WTC11 (cell line): Measurements from ENCODE around the gene SLC25A39. TPM values are rescaled to one million over a fixed set of nuclear protein-coding genes. Genes with fewer than 3 reads are reported as not detected.

ENCODE experiments used
- ATAC-seq: fragments of 200-7000 bp; cut with Tn5 transposase; 2 replicates; pipeline ENCODE4 v1.10.0; 2021; ENCODE audit warnings: mild to moderate bottlenecking, moderate library complexity
- Bru-seq: library from RNA; stranded (reverse); fragments of 400-500 nt; gene quantifications from one replicate; lab custom pipeline; 2021; lab: Mats Ljungman, UMichigan
- CTCF ChIA-PET: fragments of 300-600 bp; sonication (Branson Sonifier 250); formaldehyde crosslinking; loops from one replicate; lab custom pipeline; 2021; ENCODE audit warnings: antibody characterized with exemption; lab: Charles Lee
- POLR2A ChIA-PET: fragments of 350-600 bp; sonication (Branson Sonifier 250); formaldehyde crosslinking; loops from one replicate; lab custom pipeline; 2021; ENCODE audit warnings: antibody characterized with exemption; lab: Charles Lee
- DNase-seq: peaks from one replicate; pipeline ENCODE4 v3.0.0; 2021; ENCODE audit warnings: low spot score
- H3K27ac Mint-ChIP-seq: 2 replicates; pipeline ENCODE4 v1.8.0; 2021; ENCODE audit warnings: mixed read lengths
- H3K27me3 Mint-ChIP-seq: 2 replicates; pipeline ENCODE4 v1.8.0; 2021; ENCODE audit warnings: low read depth, mild to moderate bottlenecking, moderate library complexity, mixed read lengths
- H3K36me3 Mint-ChIP-seq: 2 replicates; pipeline ENCODE4 v1.8.0; 2021; ENCODE audit warnings: mixed read lengths
- H3K4me1 Mint-ChIP-seq: 2 replicates; pipeline ENCODE4 v1.8.0; 2022; ENCODE audit warnings: mixed read lengths
- H3K4me3 Mint-ChIP-seq: 2 replicates; pipeline ENCODE4 v1.8.0; 2021; ENCODE audit warnings: mild to moderate bottlenecking, moderate library complexity, mixed read lengths
- H3K9me3 Mint-ChIP-seq: 2 replicates; pipeline ENCODE4 v1.8.0; 2021; ENCODE audit warnings: mixed read lengths
- ATF2 ChIP-seq: sonication (generic); formaldehyde crosslinking; IDR thresholded peaks from 2 replicates; pipeline ENCODE4 v1.8.1; 2022; ENCODE audit warnings: low read depth, missing genetic modification reagents, borderline replicate concordance
- CREB1 ChIP-seq: sonication (generic); formaldehyde crosslinking; IDR thresholded peaks from 2 replicates; pipeline ENCODE4 v1.8.0; 2023; ENCODE audit warnings: mild to moderate bottlenecking, missing genetic modification reagents
- E2F1 ChIP-seq: sonication (generic); formaldehyde crosslinking; IDR thresholded peaks from 2 replicates; pipeline ENCODE4 v1.8.0; 2022; ENCODE audit warnings: mild to moderate bottlenecking, missing genetic modification reagents
- E2F4 ChIP-seq: sonication (generic); formaldehyde crosslinking; IDR thresholded peaks from 2 replicates; pipeline ENCODE4 v1.8.1; 2022; ENCODE audit warnings: low read depth, mild to moderate bottlenecking, moderate library complexity, missing genetic modification reagents, borderline replicate concordance
- E2F5 ChIP-seq: sonication (generic); formaldehyde crosslinking; IDR thresholded peaks from 2 replicates; pipeline ENCODE4 v1.8.1; 2022; ENCODE audit warnings: mild to moderate bottlenecking, moderate library complexity, missing genetic modification reagents
- ETV6 ChIP-seq: sonication (generic); formaldehyde crosslinking; IDR thresholded peaks from 2 replicates; pipeline ENCODE4 v1.8.1; 2022; ENCODE audit warnings: mild to moderate bottlenecking, missing genetic modification reagents
- FOXJ3 ChIP-seq: sonication (generic); formaldehyde crosslinking; IDR thresholded peaks from 2 replicates; pipeline ENCODE4 v1.9.0; 2021; ENCODE audit warnings: missing genetic modification reagents, mild to moderate bottlenecking, borderline replicate concordance
- FOXK1 ChIP-seq: sonication (generic); formaldehyde crosslinking; IDR thresholded peaks from 2 replicates; pipeline ENCODE4 v1.8.0; 2022; ENCODE audit warnings: mild to moderate bottlenecking, moderate library complexity, missing genetic modification reagents
- FOXP1 ChIP-seq: sonication (generic); formaldehyde crosslinking; IDR thresholded peaks from 2 replicates; pipeline ENCODE4 v1.8.0; 2022; ENCODE audit warnings: missing genetic modification reagents, mild to moderate bottlenecking, moderate library complexity, borderline replicate concordance
- GRHL2 ChIP-seq: fragments of 250-450 bp; sonication (Bioruptor Pico); IDR thresholded peaks from 2 replicates; pipeline ENCODE4 v1.8.0; 2022; ENCODE audit warnings: mild to moderate bottlenecking, moderate library complexity; ENCODE audit not compliant: insufficient replicate concordance, severe bottlenecking
- GTF2I ChIP-seq: fragments of 250-450 bp; sonication (Bioruptor Pico); conservative IDR thresholded peaks from 2 replicates; pipeline ENCODE4 v1.4.0; 2021; ENCODE audit warnings: mild to moderate bottlenecking
- HMGA2 ChIP-seq: fragments of 250-450 bp; sonication (Bioruptor Pico); IDR thresholded peaks from 2 replicates; pipeline ENCODE4 v1.4.0; 2021; ENCODE audit warnings: mild to moderate bottlenecking, moderate library complexity
- IRF1 ChIP-seq: sonication (generic); formaldehyde crosslinking; IDR thresholded peaks from 2 replicates; pipeline ENCODE4 v1.8.0; 2023; ENCODE audit warnings: missing genetic modification reagents
- KAT7 ChIP-seq: sonication (generic); formaldehyde crosslinking; IDR thresholded peaks from 2 replicates; pipeline ENCODE4 v1.8.1; 2023; ENCODE audit warnings: missing genetic modification reagents, mild to moderate bottlenecking, borderline replicate concordance
- MLX ChIP-seq: sonication (generic); formaldehyde crosslinking; IDR thresholded peaks from 2 replicates; pipeline ENCODE4 v1.8.1; 2023; ENCODE audit warnings: mild to moderate bottlenecking, missing genetic modification reagents, moderate library complexity
- SMAD3 ChIP-seq: sonication (generic); formaldehyde crosslinking; IDR thresholded peaks from 2 replicates; pipeline ENCODE4 v1.8.0; 2022; ENCODE audit warnings: missing genetic modification reagents, mild to moderate bottlenecking, borderline replicate concordance
- SMAD4 ChIP-seq: sonication (generic); formaldehyde crosslinking; IDR thresholded peaks from 2 replicates; pipeline ENCODE4 v1.8.0; 2022; ENCODE audit warnings: mild to moderate bottlenecking, missing genetic modification reagents
- TP53 ChIP-seq: sonication (generic); formaldehyde crosslinking; IDR thresholded peaks from 2 replicates; pipeline ENCODE4 v1.8.1; 2023; ENCODE audit warnings: mild to moderate bottlenecking, missing genetic modification reagents
- ZNF532 ChIP-seq: fragments of 250-450 bp; sonication (Bioruptor Pico); IDR thresholded peaks from 2 replicates; pipeline ENCODE4 v1.9.0; 2021; ENCODE audit warnings: mild to moderate bottlenecking, borderline replicate concordance
- long read RNA-seq, 3 experiments: library from RNA in 1 of 3; library from capped mRNA in 1 of 3; library from polyadenylated mRNA in 1 of 3; unstranded in 2 of 3; stranded (forward) in 1 of 3; transcript quantifications; one replicate each; pipeline ENCODE4 v2.0.0, GENCODE V29; 2021
- total RNA-seq: library from RNA; stranded (reverse); gene quantifications from 3 replicates; pipeline ENCODE4 v1.2.3, GENCODE V29; 2021

Gene SLC25A39
- total RNA-seq (254 to 271 TPM (median 268 TPM) in 3 replicates), Bru-seq, nascent RNA (percentile 76 among the genes with signal in this experiment)
- long read RNA-seq, experiment 1, transcript SLC25A39-212 (12 exons, 1,542 nt) = minor isoform, 17 of 1,221 reads
- long read RNA-seq, experiment 1, transcript SLC25A39-201 (12 exons, 1,607 nt) = major isoform, 689 of 1,221 reads
- long read RNA-seq, experiment 1, transcript SLC25A39-213 (10 exons, 2,217 nt) = minor isoform, 24 of 1,221 reads
- long read RNA-seq, experiment 1, transcript SLC25A39-202 (12 exons, 1,565 nt) = minor isoform, 232 of 1,221 reads
- long read RNA-seq, experiment 1, partial matches to known transcripts = 85 of 1,221 reads
- long read RNA-seq, experiment 1, other reads (novel, unspliced or antisense) = 162 of 1,221 reads
- long read RNA-seq, experiment 2, transcript SLC25A39-202 (12 exons, 1,565 nt) = minor isoform, 41 of 414 reads
- long read RNA-seq, experiment 2, transcript SLC25A39-201 (12 exons, 1,607 nt) = major isoform, 161 of 414 reads
- long read RNA-seq, experiment 2, partial matches to known transcripts = 75 of 414 reads
- long read RNA-seq, experiment 2, other reads (novel, unspliced or antisense) = 128 of 414 reads
- long read RNA-seq, experiment 3, transcript SLC25A39-202 (12 exons, 1,565 nt) = minor isoform, 26 of 100 reads
- long read RNA-seq, experiment 3, transcript SLC25A39-201 (12 exons, 1,607 nt) = major isoform, 46 of 100 reads
- long read RNA-seq, experiment 3, partial matches to known transcripts = 11 of 100 reads
- long read RNA-seq, experiment 3, other reads (novel, unspliced or antisense) = 12 of 100 reads

- no peaks in the 10 kb centered on the region for H3K9me3 Mint-ChIP-seq
- H3K27me3 Mint-ChIP-seq = peaks cover 8% of the 10 kb centered on the region
- peak within 1 kb of the TSS; percentile 86 for H3K4me3 Mint-ChIP-seq
- ChIA-PET CTCF (interaction anchor here (0.6 to 3.1 kb wide), 14 partner anchors 8 to 156 kb away, joined by 3 to 33 read pairs (median 6); partner anchors contain the start of genes GRN and RUNDC3A), POLR2A (interaction anchor here (0.6 to 1.9 kb wide), 4 partner anchors 10 to 103 kb away, joined by 3 to 8 read pairs (median 4); partner anchors contain the start of gene RUNDC3A)
- peaks cover 12% of the 10 kb centered on the region for H3K36me3 Mint-ChIP-seq
- peak within 1 kb of the TSS; percentile 76 for H3K27ac Mint-ChIP-seq
- DNase-seq (peak; percentile 94), ATAC-seq (peak; percentile 71)
- H3K4me1 Mint-ChIP-seq = peaks cover 13% of the 10 kb centered on the region
- TF ChIP-seq E2F5 (CRISPR knock-in tag) (0 out of 2 replicates have a peak, but pooled peaks have one; percentile 87), E2F4 (CRISPR knock-in tag) (no peak; the same call in 1 of the 2 replicates), SMAD4 (no peak), GTF2I (peak; percentile 95), ZNF532 (no peak), SMAD3 (0 out of 2 replicates have a peak, but pooled peaks have one; percentile 2), KAT7 (CRISPR knock-in tag) (peak; percentile 88; the same call in 1 of the 2 replicates), ATF2 (CRISPR knock-in tag) (no peak), FOXK1 (CRISPR knock-in tag) (peak; percentile 39; the same call in 1 of the 2 replicates), CREB1 (CRISPR knock-in tag) (no peak), E2F1 (CRISPR knock-in tag) (0 out of 2 replicates have a peak, but pooled peaks have one; percentile 49), HMGA2 (CRISPR knock-in tag) (0 out of 2 replicates have a peak, but pooled peaks have one; percentile 9), FOXJ3 (no peak), MLX (CRISPR knock-in tag) (no peak), IRF1 (no peak), TP53 (peak; percentile 22; the same call in 1 of the 2 replicates), FOXP1 (CRISPR knock-in tag) (0 out of 2 replicates have a peak, but pooled peaks have one; percentile 44), ETV6 (peak; percentile 46; the same call in 1 of the 2 replicates), GRHL2 (CRISPR knock-in tag) (no peak)
Measured at GRCh38 chr17:44324571-44325275, at the start of gene SLC25A39. TSS of gene SLC25A39 (minus strand) at chr17:44324823. CDS start at chr17:44323562, 1,261 bp downstream.
